ENCODE data around the gene ISM1. TPM values are rescaled to one million over a fixed set of nuclear protein-coding genes. Genes with fewer than 3 reads are reported as not detected.

Gene ISM1
- total RNA-seq, 6 donors from 2014 or later, result 2.2 to 7.4 (median 2.3) TPM; not detected in 1

DNA sequence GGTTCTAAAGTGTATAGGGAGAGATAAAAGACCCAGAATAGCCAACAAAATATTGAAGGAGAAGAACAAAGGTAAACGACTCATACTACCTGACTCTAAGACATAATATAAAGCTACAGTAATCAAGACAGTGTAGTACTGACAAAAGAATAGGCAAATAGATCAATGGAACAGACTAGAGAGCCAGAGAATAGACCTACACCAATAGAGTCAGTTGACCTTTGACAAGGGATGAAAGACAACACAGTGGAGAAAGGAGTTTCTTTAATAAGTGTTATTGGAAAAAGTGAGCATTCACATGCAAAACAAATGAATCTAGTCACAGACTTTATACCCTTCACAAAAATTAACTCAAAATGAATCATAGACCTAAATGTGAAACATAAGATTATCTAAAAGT lies 96.4 kb downstream of the ISM1 start:
- no peaks in the 10 kb centered on the region for H3K4me1 ChIP-seq
- WGBS, 2 donors, result 80 to 95% methylated on average over 1 of the region's 1 CpG
- ATAC-seq (ENCODE audit: low FRiP score in 2 of 2), result no peak

DNA sequence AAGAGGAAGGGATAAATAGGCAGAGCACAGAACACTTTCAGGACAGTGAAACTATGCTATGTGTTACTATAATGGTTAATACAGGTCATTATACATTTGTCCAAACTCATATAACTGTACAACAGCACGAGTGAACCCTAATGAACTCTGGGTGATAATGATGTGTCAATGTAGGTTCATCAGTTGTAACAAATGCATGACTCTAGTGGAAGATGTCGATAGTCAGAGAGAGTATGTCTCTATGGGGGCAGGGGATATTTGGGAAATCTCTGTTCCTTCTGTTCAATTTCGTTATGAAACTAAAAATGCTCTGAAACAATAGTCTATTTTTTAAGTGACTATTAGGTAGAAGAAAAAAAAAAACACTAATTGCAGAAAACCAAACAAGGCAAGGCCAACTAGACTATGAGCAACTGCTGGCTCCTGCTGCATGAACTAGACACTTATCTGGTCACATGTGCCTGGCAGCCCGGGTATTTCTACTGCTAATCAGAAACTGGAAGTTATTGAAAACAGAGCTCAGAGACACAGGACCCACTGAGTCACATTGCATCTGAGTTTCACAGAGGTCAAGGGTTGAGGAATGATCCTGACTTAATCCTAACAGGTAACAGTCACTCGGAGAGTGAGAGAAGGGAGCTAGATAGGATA lies 97.9 kb downstream of the ISM1 start:
- Histone ChIP-seq H3K27me3 (no peaks in the 10 kb centered on the region), H3K4me3 (no peak overlapping the region), H3K36me3 (no peaks in the 10 kb centered on the region), H3K27ac (no peak overlapping the region), H3K4me1 (no peaks in the 10 kb centered on the region), H3K9me3 (peaks cover 0 to 4% (median 0%) of the 10 kb centered on the region in 4 donors)
- ATAC-seq (ENCODE audit: low FRiP score in 2 of 2) (no peak), DNase-seq (no peak)
- TF ChIP-seq POLR2AphosphoS5 (IDR thresholded peaks at IDR 0.05) (no peak), POLR2A (IDR thresholded peaks at IDR 0.05) (no peak), EP300 (IDR thresholded peaks at IDR 0.05) (no peak)
- TF ChIP-seq, protein P1, sequence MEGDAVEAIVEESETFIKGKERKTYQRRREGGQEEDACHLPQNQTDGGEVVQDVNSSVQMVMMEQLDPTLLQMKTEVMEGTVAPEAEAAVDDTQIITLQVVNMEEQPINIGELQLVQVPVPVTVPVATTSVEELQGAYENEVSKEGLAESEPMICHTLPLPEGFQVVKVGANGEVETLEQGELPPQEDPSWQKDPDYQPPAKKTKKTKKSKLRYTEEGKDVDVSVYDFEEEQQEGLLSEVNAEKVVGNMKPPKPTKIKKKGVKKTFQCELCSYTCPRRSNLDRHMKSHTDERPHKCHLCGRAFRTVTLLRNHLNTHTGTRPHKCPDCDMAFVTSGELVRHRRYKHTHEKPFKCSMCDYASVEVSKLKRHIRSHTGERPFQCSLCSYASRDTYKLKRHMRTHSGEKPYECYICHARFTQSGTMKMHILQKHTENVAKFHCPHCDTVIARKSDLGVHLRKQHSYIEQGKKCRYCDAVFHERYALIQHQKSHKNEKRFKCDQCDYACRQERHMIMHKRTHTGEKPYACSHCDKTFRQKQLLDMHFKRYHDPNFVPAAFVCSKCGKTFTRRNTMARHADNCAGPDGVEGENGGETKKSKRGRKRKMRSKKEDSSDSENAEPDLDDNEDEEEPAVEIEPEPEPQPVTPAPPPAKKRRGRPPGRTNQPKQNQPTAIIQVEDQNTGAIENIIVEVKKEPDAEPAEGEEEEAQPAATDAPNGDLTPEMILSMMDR (IDR thresholded peaks at IDR 0.05), result no peak
- 83 to 84% methylated on average over 5 of the region's 5 CpGs for WGBS, 2 donors

More for the DNA sequence above, 96.4 kb downstream of the ISM1 start:
- H3K36me3 ChIP-seq, result no peaks in the 10 kb centered on the region
- TF ChIP-seq POLR2A (IDR thresholded peaks at IDR 0.05), result no peak
- no peak for TF ChIP-seq POLR2AphosphoS5 (IDR thresholded peaks at IDR 0.05)
- TF ChIP-seq, protein P1 (IDR thresholded peaks at IDR 0.05), result no peak
- TF ChIP-seq EP300 (IDR thresholded peaks at IDR 0.05), result no peak
- DNase-seq, result no peak
- H3K9me3 ChIP-seq, result peaks cover 0 to 4% (median 0%) of the 10 kb centered on the region in 4 donors
- no peaks in the 10 kb centered on the region for H3K27me3 ChIP-seq
- H3K4me3 ChIP-seq, result no peak overlapping the region
- no peak overlapping the region for H3K27ac ChIP-seq

DNA sequence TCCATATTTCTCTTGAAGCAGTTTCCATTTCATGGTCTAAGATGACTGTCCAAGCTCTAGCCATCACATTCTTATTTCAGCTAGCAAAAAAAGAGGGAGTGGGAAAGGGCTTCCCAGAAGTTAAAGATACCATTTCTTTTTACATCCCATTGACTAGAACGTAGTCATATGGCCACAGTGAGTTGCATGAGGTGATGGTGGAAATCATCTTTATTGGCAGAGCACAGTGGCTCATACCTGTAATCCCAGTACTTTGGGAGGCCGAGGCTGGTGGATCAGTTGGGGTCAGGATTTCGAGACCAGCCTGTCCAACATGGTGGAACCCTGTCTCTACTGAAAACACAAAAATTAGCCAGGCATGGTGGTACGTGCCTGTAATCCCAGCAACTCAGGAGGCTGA lies 99.6 kb downstream of the ISM1 start:
- TF ChIP-seq POLR2AphosphoS5 (IDR thresholded peaks at IDR 0.05) (no peak), POLR2A (IDR thresholded peaks at IDR 0.05) (no peak), EP300 (IDR thresholded peaks at IDR 0.05) (no peak)
- TF ChIP-seq, protein P1 (IDR thresholded peaks at IDR 0.05), result no peak
- Histone ChIP-seq H3K27ac (no peak overlapping the region), H3K4me3 (no peak overlapping the region), H3K36me3 (no peaks in the 10 kb centered on the region), H3K27me3 (no peaks in the 10 kb centered on the region), H3K4me1 (no peaks in the 10 kb centered on the region), H3K9me3 (peaks cover 0 to 4% (median 0%) of the 10 kb centered on the region in 4 donors)
- WGBS, 2 donors, result 85 to 91% methylated on average over 4 of the region's 4 CpGs
- no peak for DNase-seq
- no peak for ATAC-seq (ENCODE audit: low FRiP score in 2 of 2)

DNA sequence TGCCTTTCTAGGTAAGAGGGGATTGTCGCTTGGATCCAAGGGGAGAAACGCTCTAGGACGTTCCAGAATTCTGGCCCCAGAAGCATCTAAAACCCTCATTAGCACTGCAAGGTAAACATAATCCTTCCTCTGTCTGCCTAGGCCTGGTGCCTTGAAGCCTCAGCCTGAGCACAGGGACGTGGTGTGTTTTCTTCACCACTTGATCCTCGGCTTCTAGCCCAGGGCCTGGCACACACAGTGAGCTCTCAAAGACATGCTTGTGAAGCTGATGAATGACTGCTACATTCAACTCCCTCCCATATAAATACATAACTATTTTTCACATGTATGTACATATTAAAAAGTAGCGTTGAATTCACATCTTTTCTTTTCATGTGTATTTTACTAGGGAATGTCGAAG lies 100.3 kb downstream of the ISM1 start:
- Histone ChIP-seq H3K9me3 (peaks cover 0 to 4% (median 0%) of the 10 kb centered on the region in 4 donors), H3K4me1 (no peaks in the 10 kb centered on the region), H3K27me3 (no peaks in the 10 kb centered on the region), H3K4me3 (no peak overlapping the region), H3K27ac (no peak overlapping the region), H3K36me3 (no peaks in the 10 kb centered on the region)
- WGBS, 2 donors, result 76 to 82% methylated on average over 6 to 7 of the region's 7 CpGs
- no peak for DNase-seq
- TF ChIP-seq EP300 (IDR thresholded peaks at IDR 0.05) (no peak), POLR2AphosphoS5 (IDR thresholded peaks at IDR 0.05) (no peak), POLR2A (IDR thresholded peaks at IDR 0.05) (no peak)
- TF ChIP-seq, protein P1 (IDR thresholded peaks at IDR 0.05), result no peak
- ATAC-seq (ENCODE audit: low FRiP score in 2 of 2), result no peak

DNA sequence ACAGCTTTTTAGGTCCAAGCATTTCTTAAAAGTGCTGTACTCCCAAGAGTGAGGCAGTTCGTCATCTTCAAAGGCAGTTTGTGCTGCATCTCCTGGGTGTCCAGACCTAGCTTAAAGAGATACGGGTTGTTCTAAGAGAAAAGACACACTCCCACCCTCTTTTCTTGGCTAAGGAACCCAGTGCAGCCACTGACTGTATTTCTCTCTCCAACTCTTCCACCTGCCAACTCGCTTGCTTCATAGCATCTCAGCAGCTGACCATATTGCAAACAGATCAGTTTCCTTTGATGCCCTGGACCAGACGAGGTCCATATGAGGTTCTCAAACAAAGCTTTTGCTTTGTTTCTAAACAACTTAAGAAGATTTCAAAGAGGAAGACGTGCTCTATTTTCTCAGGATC lies 101.1 kb downstream of the ISM1 start:
- ATAC-seq (ENCODE audit: low FRiP score in 2 of 2), result peak in 1 of 2 donors; percentile 74
- peak overlapping the region in 1 of 4 donors; percentile 8 for H3K27ac ChIP-seq
- no peaks in the 10 kb centered on the region for H3K9me3 ChIP-seq
- 49 to 59% methylated on average over 5 of the region's 5 CpGs for WGBS, 2 donors
- H3K36me3 ChIP-seq, result no peaks in the 10 kb centered on the region
- no peak overlapping the region for H3K4me3 ChIP-seq
- H3K27me3 ChIP-seq, result no peaks in the 10 kb centered on the region
- DNase-seq, result no peak
- TF ChIP-seq, protein P1 (IDR thresholded peaks at IDR 0.05), result no peak
- no peak for TF ChIP-seq POLR2A (IDR thresholded peaks at IDR 0.05)
- TF ChIP-seq EP300 (IDR thresholded peaks at IDR 0.05), result no peak
- TF ChIP-seq POLR2AphosphoS5 (IDR thresholded peaks at IDR 0.05), result no peak
- H3K4me1 ChIP-seq, result no peaks in the 10 kb centered on the region

Data from upper lobe of left lung (tissue), 6 donors.